Mucosa of stomach (tissue), 1 donor: ENCODE data around the gene EGFLAM.

Experiments
- H3K27me3 ChIP-seq: one replicate; pipeline ENCODE4 v1.7.0; 2013; ENCODE audit warnings: mild to moderate bottlenecking, low read length; ENCODE audit not compliant: control insufficient read depth, insufficient read depth
- H3K36me3 ChIP-seq: one replicate; pipeline ENCODE4 v1.7.0; 2013; ENCODE audit warnings: low read length; ENCODE audit not compliant: control insufficient read depth, insufficient read depth
- H3K4me1 ChIP-seq: one replicate; pipeline ENCODE4 v1.7.0; 2013; ENCODE audit warnings: mild to moderate bottlenecking, low read length; ENCODE audit not compliant: control insufficient read depth, insufficient read depth
- H3K4me3 ChIP-seq: one replicate; pipeline ENCODE4 v1.7.0; 2013; ENCODE audit warnings: low read length
- H3K9ac ChIP-seq: one replicate; pipeline ENCODE4 v1.7.0; 2013; ENCODE audit warnings: mild to moderate bottlenecking, low read length, moderate library complexity
- H3K9me3 ChIP-seq: one replicate; pipeline ENCODE4 v1.7.0; 2013; ENCODE audit warnings: mild to moderate bottlenecking, low read length, moderate library complexity; ENCODE audit not compliant: control insufficient read depth
- donor health status: Pancreatic carcinoma.

The EGFLAM gene

DNA sequence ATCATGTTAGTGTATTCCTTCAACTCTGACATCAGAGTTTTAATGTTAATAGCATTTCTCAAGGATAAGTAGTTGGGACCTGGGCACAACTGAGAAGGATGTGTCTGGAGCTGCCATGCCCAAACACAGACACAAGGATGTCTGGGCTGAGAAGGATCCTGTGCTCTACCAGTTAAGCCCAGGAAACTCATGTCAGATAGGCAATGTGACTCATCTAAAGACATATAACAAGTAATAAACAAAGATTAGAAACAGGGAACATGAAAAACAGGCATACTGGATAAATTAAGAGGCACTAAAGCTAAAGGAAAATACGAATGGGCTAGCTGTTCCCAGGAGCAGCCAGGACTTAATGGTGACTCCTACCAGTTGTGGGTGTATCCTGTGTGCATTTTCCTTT, 9.1 kb upstream of the EGFLAM start:
- no peaks in the 10 kb centered on the region for H3K9me3 ChIP-seq
- H3K9ac ChIP-seq, result no peak overlapping the region
- H3K4me1 ChIP-seq, result no peaks in the 10 kb centered on the region
- H3K4me3 ChIP-seq, result no peak overlapping the region
- no peaks in the 10 kb centered on the region for H3K27me3 ChIP-seq
- no peaks in the 10 kb centered on the region for H3K36me3 ChIP-seq

- H3K9me3 ChIP-seq, result no peaks in the 10 kb centered on the region
- H3K27me3 ChIP-seq, result no peaks in the 10 kb centered on the region
- H3K4me3 ChIP-seq, result no peak overlapping the region
- no peak overlapping the region for H3K9ac ChIP-seq
- no peaks in the 10 kb centered on the region for H3K4me1 ChIP-seq
- no peaks in the 10 kb centered on the region for H3K36me3 ChIP-seq
Observed at GRCh38 chr5:38249812-38250211, 8.5 kb upstream of the EGFLAM start.

DNA sequence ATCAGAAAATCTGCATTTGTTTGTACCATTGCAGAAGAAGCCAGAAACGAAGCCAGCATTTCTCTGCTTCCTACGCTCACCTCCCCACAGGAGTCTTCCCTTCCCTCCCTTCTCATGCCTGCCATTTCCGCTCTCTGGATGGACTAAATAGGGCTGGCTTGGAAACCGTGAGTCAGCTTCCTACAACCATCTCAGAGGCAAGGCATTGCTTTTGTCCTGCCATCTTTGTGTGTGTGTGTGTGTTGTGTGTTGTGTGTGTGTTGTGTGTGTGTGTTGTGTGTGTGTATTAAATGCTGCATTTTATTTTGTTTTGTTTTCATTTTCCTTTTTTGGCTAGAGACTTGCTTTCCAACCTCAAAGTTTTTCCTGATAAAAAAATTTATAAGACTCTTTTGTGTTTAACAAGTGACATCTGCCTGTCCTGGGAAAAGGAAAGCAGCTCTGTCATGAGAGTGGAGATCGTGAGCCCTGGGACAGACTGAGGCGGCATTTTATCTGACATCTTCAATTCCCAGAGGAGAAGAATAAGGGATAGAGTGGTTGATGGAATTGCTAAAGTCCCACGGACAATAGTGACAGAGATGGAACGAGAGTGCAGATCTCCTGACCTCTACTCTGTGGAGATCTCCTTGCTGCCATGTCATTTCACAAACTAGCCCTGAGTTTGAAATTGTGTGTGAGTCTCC, 7.5 kb upstream of the EGFLAM start:
- H3K4me1 ChIP-seq, result no peaks in the 10 kb centered on the region
- no peak overlapping the region for H3K4me3 ChIP-seq
- H3K9ac ChIP-seq, result no peak overlapping the region
- peaks cover 4% of the 10 kb centered on the region for H3K27me3 ChIP-seq
- no peaks in the 10 kb centered on the region for H3K9me3 ChIP-seq
- H3K36me3 ChIP-seq, result no peaks in the 10 kb centered on the region

- Histone ChIP-seq H3K36me3 (no peaks in the 10 kb centered on the region), H3K4me1 (peaks cover 6% of the 10 kb centered on the region), H3K4me3 (no peak overlapping the region), H3K27me3 (peaks cover 32% of the 10 kb centered on the region), H3K9ac (no peak overlapping the region), H3K9me3 (no peaks in the 10 kb centered on the region)
Observed at GRCh38 chr5:38253759-38254158, 4.6 kb upstream of the EGFLAM start.

DNA sequence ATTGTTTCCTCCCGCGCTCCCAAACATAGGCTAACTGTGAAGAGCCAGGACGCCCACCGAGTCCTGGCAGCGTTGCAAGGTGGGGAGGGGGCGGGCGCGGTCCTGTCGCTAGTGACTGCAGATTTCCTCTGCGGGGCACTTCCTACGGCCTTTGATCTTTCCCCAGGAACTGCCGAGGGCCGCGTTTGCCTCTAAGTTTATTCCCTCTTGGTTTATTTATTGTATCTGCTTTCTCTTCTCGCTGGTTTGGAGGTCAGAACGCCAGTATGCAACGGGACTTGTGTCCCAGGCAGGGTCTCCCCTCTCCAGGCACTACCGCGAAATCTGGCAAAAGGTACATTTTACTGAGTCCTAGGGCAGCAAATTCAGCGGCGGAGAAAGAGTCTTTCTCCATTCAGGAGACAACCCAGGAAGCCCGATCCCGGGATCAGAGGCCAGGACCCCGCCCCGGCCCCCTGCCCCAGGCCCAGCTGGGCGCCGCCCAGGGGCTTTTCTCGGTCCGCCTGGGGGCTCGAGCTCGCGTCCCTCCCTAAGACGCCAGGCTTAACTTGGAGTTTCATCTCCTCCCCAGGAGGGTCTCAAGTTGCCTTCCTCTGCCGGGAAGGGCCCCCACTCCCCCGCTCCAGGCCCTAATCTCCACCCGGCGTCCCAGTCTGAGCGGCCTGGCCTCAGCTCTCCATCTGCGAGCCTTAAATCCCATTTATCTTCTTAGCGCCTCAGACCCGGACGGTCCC, 884 bp upstream of the EGFLAM start:
- Histone ChIP-seq H3K4me1 (peaks cover 6% of the 10 kb centered on the region), H3K27me3 (peaks cover 42% of the 10 kb centered on the region), H3K36me3 (no peaks in the 10 kb centered on the region), H3K9me3 (no peaks in the 10 kb centered on the region), H3K9ac (no peak overlapping the region), H3K4me3 (no peak overlapping the region)

GRCh38 chr5:38258042-38258318, 379 bp upstream of the EGFLAM start:
- Histone ChIP-seq H3K4me1 (peaks cover 6% of the 10 kb centered on the region), H3K9ac (no peak overlapping the region), H3K4me3 (no peak overlapping the region), H3K9me3 (no peaks in the 10 kb centered on the region), H3K27me3 (peaks cover 42% of the 10 kb centered on the region), H3K36me3 (no peaks in the 10 kb centered on the region)

DNA sequence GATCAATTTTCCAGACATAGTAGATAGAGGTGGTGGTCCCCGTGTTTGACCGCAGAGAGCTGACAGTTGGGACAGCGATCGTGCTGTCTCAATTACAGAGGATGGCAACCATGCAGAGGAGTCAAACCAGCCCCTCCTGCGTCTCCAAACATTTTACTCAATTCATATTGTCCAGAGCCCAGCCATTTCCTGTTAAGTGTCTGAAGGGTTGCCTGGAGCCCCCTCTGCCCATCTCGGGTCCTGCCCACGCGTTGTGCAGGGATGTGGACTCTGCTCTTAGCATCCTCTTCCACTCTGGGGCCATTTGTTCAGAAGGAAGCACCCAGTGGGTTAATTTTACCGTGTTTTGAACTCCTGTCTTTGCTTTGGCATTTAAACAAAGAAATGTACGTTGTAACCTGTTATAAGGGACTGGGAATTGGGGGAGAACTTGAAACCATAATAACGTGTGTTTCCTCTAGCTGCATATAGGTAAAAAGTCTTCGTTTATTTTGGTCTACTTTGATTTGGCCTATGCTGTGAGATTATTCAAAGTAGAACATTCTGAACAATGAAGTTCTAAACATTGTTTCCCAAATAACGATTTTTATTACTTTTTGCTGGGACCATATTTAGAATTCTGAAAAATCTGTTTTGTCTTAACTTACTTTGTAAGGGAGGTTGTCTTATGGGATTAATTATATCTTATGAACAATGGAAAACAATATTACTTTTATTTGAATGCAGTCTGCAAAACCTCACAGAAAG, 876 bp downstream of the EGFLAM start:
- no peak overlapping the region for H3K4me3 ChIP-seq
- H3K9me3 ChIP-seq, result no peaks in the 10 kb centered on the region
- no peaks in the 10 kb centered on the region for H3K36me3 ChIP-seq
- H3K4me1 ChIP-seq, result peaks cover 6% of the 10 kb centered on the region
- H3K9ac ChIP-seq, result no peak overlapping the region
- H3K27me3 ChIP-seq, result peaks cover 42% of the 10 kb centered on the region

- Histone ChIP-seq H3K9me3 (no peaks in the 10 kb centered on the region), H3K27me3 (peaks cover 42% of the 10 kb centered on the region), H3K36me3 (no peaks in the 10 kb centered on the region), H3K4me1 (peaks cover 6% of the 10 kb centered on the region), H3K4me3 (no peak overlapping the region), H3K9ac (no peak overlapping the region)
Observed at GRCh38 chr5:38259809-38260160, 1.4 kb downstream of the EGFLAM start.

- H3K9me3 ChIP-seq, result no peaks in the 10 kb centered on the region
- peaks cover 14% of the 10 kb centered on the region for H3K27me3 ChIP-seq
- H3K9ac ChIP-seq, result no peak overlapping the region
- H3K36me3 ChIP-seq, result no peaks in the 10 kb centered on the region
- H3K4me3 ChIP-seq, result no peak overlapping the region
- no peaks in the 10 kb centered on the region for H3K4me1 ChIP-seq
Observed at GRCh38 chr5:38263983-38264382, 5.6 kb downstream of the EGFLAM start.

DNA sequence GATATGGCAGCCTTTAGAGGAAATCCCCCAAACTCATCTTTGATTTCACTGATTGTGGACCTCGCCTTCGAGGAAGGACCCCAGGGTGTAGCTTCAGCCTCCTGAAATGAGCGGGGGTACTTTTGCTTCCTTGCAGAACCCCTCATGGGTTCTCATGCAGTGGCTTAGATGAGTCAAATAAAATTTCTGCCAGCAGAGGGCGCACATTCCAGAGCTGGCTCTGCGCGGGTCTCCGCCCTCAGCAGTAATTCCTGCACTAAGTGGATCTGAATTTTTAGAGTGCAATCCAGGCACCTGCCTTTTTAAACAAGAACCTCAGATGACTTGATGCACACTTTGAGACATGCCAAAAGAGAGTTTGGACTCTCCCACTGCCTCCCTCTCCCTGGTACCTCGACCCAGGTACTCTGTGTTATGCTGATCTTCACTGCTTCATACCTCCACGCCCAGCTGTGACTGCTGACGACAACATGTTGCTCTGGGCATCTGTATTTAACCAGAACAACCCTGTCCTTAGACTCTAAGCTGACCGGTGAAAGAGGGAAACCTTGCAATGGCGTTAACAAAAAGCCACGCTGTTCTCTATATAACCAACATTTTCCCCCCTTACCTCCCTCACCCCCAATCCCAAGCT, 7.3 kb downstream of the EGFLAM start:
- Histone ChIP-seq H3K9ac (no peak overlapping the region), H3K9me3 (no peaks in the 10 kb centered on the region), H3K36me3 (no peaks in the 10 kb centered on the region), H3K4me3 (no peak overlapping the region), H3K27me3 (peaks cover 9% of the 10 kb centered on the region), H3K4me1 (no peaks in the 10 kb centered on the region)

- Histone ChIP-seq H3K27me3 (peaks cover 7% of the 10 kb centered on the region), H3K4me3 (no peak overlapping the region), H3K9ac (no peak overlapping the region), H3K36me3 (no peaks in the 10 kb centered on the region), H3K9me3 (no peaks in the 10 kb centered on the region), H3K4me1 (no peaks in the 10 kb centered on the region)
Observed at GRCh38 chr5:38267372-38267771, 9.0 kb downstream of the EGFLAM start.

DNA sequence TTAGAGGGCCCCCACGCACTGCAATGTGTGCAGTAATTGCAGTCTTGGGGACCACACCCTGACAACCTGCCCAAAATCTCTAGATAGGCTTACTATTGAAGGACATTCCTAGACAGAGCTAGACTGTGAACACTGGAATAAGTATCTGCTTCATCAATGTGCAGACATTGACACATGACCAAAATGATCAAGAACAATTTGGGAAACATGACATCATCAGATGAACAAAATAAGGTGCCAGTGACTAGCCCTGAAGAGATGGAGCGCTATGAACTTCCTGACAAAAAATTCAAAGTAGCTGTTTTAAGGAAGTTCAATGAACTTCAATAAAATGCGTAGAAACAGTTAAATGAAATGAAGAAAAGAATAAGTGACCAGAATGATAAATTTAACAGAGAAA, 15.3 kb downstream of the EGFLAM start:
- Histone ChIP-seq H3K9me3 (no peaks in the 10 kb centered on the region), H3K9ac (no peak overlapping the region), H3K27me3 (no peaks in the 10 kb centered on the region), H3K4me3 (no peak overlapping the region), H3K36me3 (no peaks in the 10 kb centered on the region), H3K4me1 (no peaks in the 10 kb centered on the region)
